ENCODE results near the gene MAP2K1. TPM values are rescaled to one million over a fixed set of nuclear protein-coding genes. Genes with fewer than 3 reads are reported as not detected.

Gene MAP2K1
- total RNA-seq, 1 experiment from 2014 or later = 63.7 TPM

GRCh38 chr15:66472176-66472999 lies 85.7 kb downstream of the MAP2K1 start:
- peak; percentile 54 to 73 for DNase-seq
- ChIA-PET CTCF (no interaction called here), POLR2A (interaction anchor here (0.6 to 1.4 kb wide), 2 partner anchors 85 to 86 kb away, joined by 3 read pairs; partner anchors contain the start of gene MAP2K1)
- H3K4me1 Mint-ChIP-seq (ENCODE audit: low read depth, unreplicated experiment) = peaks cover 24% of the 10 kb centered on the region
- Histone ChIP-seq H3K36me3 (ENCODE audit: control insufficient read depth, insufficient read depth, low read length) (no peaks in the 10 kb centered on the region), H3K4me3 (ENCODE audit: low read depth, low read length) (no peak overlapping the region), H3K9me3 (no peaks in the 10 kb centered on the region), H3K4me1 (peaks cover 36% of the 10 kb centered on the region), H3K27me3 (replicated peaks; ENCODE audit: control insufficient read depth, insufficient read depth, low read length) (no peaks in the 10 kb centered on the region)
- BruUV-seq (replicated peaks) = TSS peak; percentile 16
- H3K27ac Mint-ChIP-seq (ENCODE audit: unreplicated experiment) = peak overlapping the region; percentile 33
- no peaks in the 10 kb centered on the region for H3K27me3 Mint-ChIP-seq (ENCODE audit: insufficient read depth, unreplicated experiment)
- H3K4me3 Mint-ChIP-seq (ENCODE audit: unreplicated experiment) = peak overlapping the region; percentile 19
- H3K36me3 Mint-ChIP-seq (ENCODE audit: insufficient read depth, unreplicated experiment) = peaks cover 14% of the 10 kb centered on the region
- intact Hi-C loops (cut with micrococcal nuclease; ENCODE audit: unreplicated experiment) = loop anchor here (5.0 kb wide), 1 partner anchor 85 kb away; the partner anchor contains the start of gene MAP2K1
- no peak for TF ChIP-seq CTCF (IDR thresholded peaks at IDR 0.05; ENCODE audit: insufficient read depth in 1 of 2, low read depth in 1 of 2, low read length in 1 of 2, severe bottlenecking in 1 of 2, unreplicated experiment in 1 of 2)
- no peaks in the 10 kb centered on the region for H3K9me3 Mint-ChIP-seq (ENCODE audit: unreplicated experiment)

- Mint-ChIP-seq H3K4me3 (ENCODE audit: unreplicated experiment) (no peak overlapping the region), H3K36me3 (ENCODE audit: insufficient read depth, unreplicated experiment) (peaks cover 13% of the 10 kb centered on the region), H3K27me3 (ENCODE audit: insufficient read depth, unreplicated experiment) (no peaks in the 10 kb centered on the region), H3K27ac (ENCODE audit: unreplicated experiment) (peak overlapping the region; percentile 57), H3K4me1 (ENCODE audit: low read depth, unreplicated experiment) (peaks cover 24% of the 10 kb centered on the region), H3K9me3 (ENCODE audit: unreplicated experiment) (no peaks in the 10 kb centered on the region)
- Histone ChIP-seq H3K4me1 (peaks cover 30% of the 10 kb centered on the region), H3K36me3 (ENCODE audit: control insufficient read depth, insufficient read depth, low read length) (no peaks in the 10 kb centered on the region), H3K27me3 (replicated peaks; ENCODE audit: control insufficient read depth, insufficient read depth, low read length) (no peaks in the 10 kb centered on the region), H3K9me3 (no peaks in the 10 kb centered on the region), H3K4me3 (ENCODE audit: low read depth, low read length) (no peak overlapping the region)
- DNase-seq = no peak
- no peak for TF ChIP-seq CTCF (IDR thresholded peaks at IDR 0.05; ENCODE audit: insufficient read depth in 1 of 2, low read depth in 1 of 2, low read length in 1 of 2, severe bottlenecking in 1 of 2, unreplicated experiment in 1 of 2)
- POLR2A ChIA-PET = no interaction called here
- CTCF ChIA-PET = no interaction called here
- BruUV-seq (replicated peaks) = no TSS peak
- intact Hi-C loops (cut with micrococcal nuclease; ENCODE audit: unreplicated experiment) = loop anchor here (5.0 kb wide), 1 partner anchor 87 kb away; the partner anchor contains the start of gene MAP2K1
Observed at GRCh38 chr15:66474135-66474534, 87.4 kb downstream of the MAP2K1 start.

- ChIA-PET CTCF (interaction anchor here (0.7 kb wide), 1 partner anchor 9 kb away, joined by 3 read pairs; no protein-coding TSS in a partner anchor), POLR2A (no interaction called here)
- Mint-ChIP-seq H3K9me3 (ENCODE audit: unreplicated experiment) (no peaks in the 10 kb centered on the region), H3K27me3 (ENCODE audit: insufficient read depth, unreplicated experiment) (no peaks in the 10 kb centered on the region), H3K4me1 (ENCODE audit: low read depth, unreplicated experiment) (peaks cover 23% of the 10 kb centered on the region), H3K27ac (ENCODE audit: unreplicated experiment) (no peak overlapping the region), H3K36me3 (ENCODE audit: insufficient read depth, unreplicated experiment) (peaks cover 7% of the 10 kb centered on the region), H3K4me3 (ENCODE audit: unreplicated experiment) (no peak overlapping the region)
- Histone ChIP-seq H3K27me3 (replicated peaks; ENCODE audit: control insufficient read depth, insufficient read depth, low read length) (no peaks in the 10 kb centered on the region), H3K9me3 (no peaks in the 10 kb centered on the region), H3K4me3 (ENCODE audit: low read depth, low read length) (no peak overlapping the region), H3K4me1 (peaks cover 30% of the 10 kb centered on the region), H3K36me3 (ENCODE audit: control insufficient read depth, insufficient read depth, low read length) (no peaks in the 10 kb centered on the region)
- DNase-seq = no peak
- intact Hi-C loops (cut with micrococcal nuclease; ENCODE audit: unreplicated experiment) = loop anchor here (5.0 kb wide), 1 partner anchor 88 kb away; the partner anchor contains the start of gene MAP2K1
- TF ChIP-seq CTCF (IDR thresholded peaks at IDR 0.05; ENCODE audit: insufficient read depth in 1 of 2, low read depth in 1 of 2, low read length in 1 of 2, severe bottlenecking in 1 of 2, unreplicated experiment in 1 of 2) = no peak
- BruUV-seq (replicated peaks) = no TSS peak
Observed at GRCh38 chr15:66474963-66475362, 88.3 kb downstream of the MAP2K1 start.

Data from Caco-2 (cell line).